Astrocyte (in vitro differentiated cells and primary cell): Measurements from ENCODE around the gene PGRMC1. TPM values are rescaled to one million over a fixed set of nuclear protein-coding genes. Genes with fewer than 3 reads are reported as not detected.
"Not testable (repeated sequence)": the region's sequence is repeated elsewhere in the genome, so short reads cannot be mapped to it uniquely, and the experiment has no call there.

Source experiments
- DNase-seq: peaks from one replicate; pipeline ENCODE4 v3.0.0-alpha.2; 2010; ENCODE audit warnings: low read depth
- FAIRE-seq: peaks from 2 replicates; lab custom pipeline; 2011; peaks lifted over from hg19 to GRCh38; lab: Jason Lieb, UNC
- H2AFZ ChIP-seq: 2 replicates; pipeline ENCODE4 v1.6.0; 2012; ENCODE audit warnings: low read depth, low read length, inconsistent platforms
- H3K27ac ChIP-seq: 2 replicates; pipeline ENCODE4 v1.5.1; 2011; ENCODE audit warnings: low read depth, low read length, inconsistent platforms
- H3K27me3 ChIP-seq: 2 replicates; pipeline ENCODE4 v1.6.0; 2011; ENCODE audit warnings: low read length, inconsistent platforms; ENCODE audit not compliant: insufficient read depth
- H3K36me3 ChIP-seq: 2 replicates; pipeline ENCODE4 v1.5.1; 2011; ENCODE audit warnings: low read length, inconsistent platforms; ENCODE audit not compliant: insufficient read depth
- H3K4me1 ChIP-seq: 2 replicates; pipeline ENCODE4 v1.5.1; 2011; ENCODE audit warnings: low read length, inconsistent platforms; ENCODE audit not compliant: insufficient read depth
- H3K4me2 ChIP-seq: 2 replicates; pipeline ENCODE4 v1.6.0; 2012; ENCODE audit warnings: low read length, inconsistent platforms
- H3K4me3 ChIP-seq: 2 replicates; pipeline ENCODE4 v1.5.1; 2011; ENCODE audit warnings: low read depth, mild to moderate bottlenecking, low read length, inconsistent platforms; ENCODE audit not compliant: insufficient read depth
- H3K79me2 ChIP-seq: 2 replicates; pipeline ENCODE4 v1.6.0; 2012; ENCODE audit warnings: mild to moderate bottlenecking, low read length, inconsistent platforms; ENCODE audit not compliant: insufficient read depth
- H3K9ac ChIP-seq: 2 replicates; pipeline ENCODE4 v1.6.0; 2012; ENCODE audit warnings: mild to moderate bottlenecking, low read length, inconsistent platforms
- H3K9me3 ChIP-seq: 2 replicates; pipeline ENCODE4 v1.5.1; 2012; ENCODE audit warnings: low read depth, mild to moderate bottlenecking, low read length, inconsistent platforms; ENCODE audit not compliant: insufficient read depth
- H4K20me1 ChIP-seq: 2 replicates; pipeline ENCODE4 v1.6.0; 2012; ENCODE audit warnings: low read length, inconsistent platforms; ENCODE audit not compliant: insufficient read depth
- H3K27ac Mint-ChIP-seq: one replicate; pipeline ENCODE4 v1.8.0; 2021; ENCODE audit warnings: mild to moderate bottlenecking, mixed read lengths; ENCODE audit not compliant: unreplicated experiment
- H3K27me3 Mint-ChIP-seq: one replicate; pipeline ENCODE4 v1.8.0; 2021; ENCODE audit warnings: low read depth, mixed read lengths; ENCODE audit not compliant: unreplicated experiment
- H3K36me3 Mint-ChIP-seq: one replicate; pipeline ENCODE4 v1.8.0; 2021; ENCODE audit warnings: low read depth, mixed read lengths; ENCODE audit not compliant: unreplicated experiment
- H3K4me1 Mint-ChIP-seq: one replicate; pipeline ENCODE4 v1.8.0; 2021; ENCODE audit warnings: low read depth, mixed read lengths; ENCODE audit not compliant: unreplicated experiment
- H3K4me3 Mint-ChIP-seq: one replicate; pipeline ENCODE4 v1.8.0; 2021; ENCODE audit warnings: mild to moderate bottlenecking, moderate library complexity, mixed read lengths; ENCODE audit not compliant: unreplicated experiment
- H3K9me3 Mint-ChIP-seq: one replicate; pipeline ENCODE4 v1.8.0; 2021; ENCODE audit warnings: mild to moderate bottlenecking, mixed read lengths; ENCODE audit not compliant: unreplicated experiment
- CTCF ChIP-seq: IDR thresholded peaks from 2 replicates; pipeline ENCODE4 v1.5.1; 2011; ENCODE audit warnings: low read depth, mild to moderate bottlenecking, inconsistent platforms, low read length, moderate library complexity; ENCODE audit not compliant: insufficient read depth
- EZH2 ChIP-seq: IDR thresholded peaks from 2 replicates; pipeline ENCODE4 v1.6.1; 2012; ENCODE audit warnings: mild to moderate bottlenecking, low read length, inconsistent platforms; ENCODE audit not compliant: insufficient read depth
- total RNA-seq: library from RNA; stranded (reverse); gene quantifications from 2 replicates; pipeline ENCODE4 v1.2.1, GENCODE V29; 2021

The PGRMC1 gene
- total RNA-seq, 1 donor from 2014 or later = 118 TPM

- H3K4me3 ChIP-seq = no peak overlapping the region
- no peak overlapping the region for H3K4me2 ChIP-seq
- H3K9me3 ChIP-seq = no peaks in the 10 kb centered on the region
- H3K9ac ChIP-seq = no peak overlapping the region
- Mint-ChIP-seq H3K4me3 (peak overlapping the region; percentile 50), H3K36me3 (no peaks in the 10 kb centered on the region), H3K9me3 (no peaks in the 10 kb centered on the region), H3K4me1 (peaks cover 16% of the 10 kb centered on the region), H3K27ac (peak overlapping the region; percentile 90), H3K27me3 (no peaks in the 10 kb centered on the region)
- no peak overlapping the region for H3K27ac ChIP-seq
- no peaks in the 10 kb centered on the region for H3K36me3 ChIP-seq
- no peak for TF ChIP-seq EZH2
- TF ChIP-seq CTCF = no peak
- no peaks in the 10 kb centered on the region for H4K20me1 ChIP-seq
- no peak overlapping the region for H2AFZ ChIP-seq
- H3K79me2 ChIP-seq = no peaks in the 10 kb centered on the region
- H3K4me1 ChIP-seq = no peaks in the 10 kb centered on the region
- H3K27me3 ChIP-seq = no peaks in the 10 kb centered on the region
- DNase-seq (peak; percentile 3), FAIRE-seq (no peak)
Measured at GRCh38 chrX:119290476-119290875, 54.4 kb downstream of the PGRMC1 start.

- not testable (repeated sequence) for H3K27me3 ChIP-seq, H2AFZ ChIP-seq, H3K79me2 ChIP-seq, H3K4me2 ChIP-seq, H3K36me3 ChIP-seq, H3K9ac ChIP-seq, H3K27ac ChIP-seq, H4K20me1 ChIP-seq, H3K9me3 Mint-ChIP-seq, H3K9me3 ChIP-seq, H3K4me1 ChIP-seq, H3K36me3 Mint-ChIP-seq, H3K4me3 ChIP-seq, H3K27me3 Mint-ChIP-seq, H3K4me3 Mint-ChIP-seq, DNase-seq
- peak; percentile 83 for FAIRE-seq
- H3K4me1 Mint-ChIP-seq = peaks cover 16% of the 10 kb centered on the region
- peak overlapping the region; percentile 90 for H3K27ac Mint-ChIP-seq
Measured at GRCh38 chrX:119291246-119291645, 55.2 kb downstream of the PGRMC1 start.

GRCh38 chrX:119292445-119292844, 56.4 kb downstream of the PGRMC1 start:
- no peak overlapping the region for H2AFZ ChIP-seq
- no peak overlapping the region for H3K4me2 ChIP-seq
- no peaks in the 10 kb centered on the region for H3K79me2 ChIP-seq
- Mint-ChIP-seq H3K4me3 (no peak overlapping the region), H3K36me3 (no peaks in the 10 kb centered on the region), H3K4me1 (peaks cover 16% of the 10 kb centered on the region), H3K27me3 (no peaks in the 10 kb centered on the region), H3K9me3 (no peaks in the 10 kb centered on the region), H3K27ac (no peak overlapping the region)
- no peak overlapping the region for H3K27ac ChIP-seq
- TF ChIP-seq CTCF (no peak), EZH2 (no peak)
- no peaks in the 10 kb centered on the region for H4K20me1 ChIP-seq
- H3K9ac ChIP-seq = no peak overlapping the region
- H3K36me3 ChIP-seq = no peaks in the 10 kb centered on the region
- H3K4me3 ChIP-seq = no peak overlapping the region
- no peaks in the 10 kb centered on the region for H3K4me1 ChIP-seq
- FAIRE-seq = peak; percentile 78
- H3K27me3 ChIP-seq = no peaks in the 10 kb centered on the region
- no peaks in the 10 kb centered on the region for H3K9me3 ChIP-seq
- no peak for DNase-seq

Other genes starting within 250 kb of the PGRMC1 start
- not detected in 2 replicates for gene CT47C1, start 163.3 kb upstream of the PGRMC1 start, total RNA-seq
- gene KIAA1210, start 108.5 kb upstream of the PGRMC1 start, total RNA-seq = not detected in 2 replicates
- gene SLC25A43, start 163.1 kb downstream of the PGRMC1 start, total RNA-seq = 11.6 and 13.3 TPM in 2 replicates
- gene SLC25A5, start 232.2 kb downstream of the PGRMC1 start, total RNA-seq = 171 and 176 TPM in 2 replicates